ENCODE results near the gene PDE11A.

DNA sequence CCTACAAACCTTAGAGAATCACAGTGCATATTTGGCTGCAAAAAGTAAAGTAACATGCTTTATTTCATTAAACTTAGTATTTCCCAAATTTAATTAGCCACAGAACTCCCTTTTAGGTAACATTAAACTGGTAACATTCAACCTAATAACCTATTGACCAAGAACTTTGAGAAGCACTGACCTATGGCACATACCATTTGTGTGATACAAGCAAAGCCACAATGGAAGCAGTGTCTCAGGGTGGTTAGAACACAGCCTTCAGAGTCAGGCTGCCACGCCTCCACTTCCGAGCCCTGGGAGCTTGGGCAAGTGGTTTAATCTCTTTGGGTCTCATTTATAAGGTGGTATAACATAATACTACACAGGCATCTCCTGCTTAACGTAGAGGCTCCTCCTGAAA lies 301.4 kb downstream of the PDE11A start:
- TF ChIP-seq CTCF (IDR thresholded peaks at IDR 0.05; ENCODE audit: low read depth, low read length) (no peak), EZH2phosphoT487 (IDR thresholded peaks at IDR 0.05; ENCODE audit: low read depth) (no peak)
